Cerebellar cortex (tissue), 1 donor: ENCODE results near the gene MMS19.

Experiments
- DNase-seq: peaks from one replicate; pipeline ENCODE4 v3.0.0-alpha.2; 2015; ENCODE audit warnings: low spot score

MMS19 gene

GRCh38 chr10:97465982-97466381 is 32.2 kb downstream of the MMS19 start:
- no peak for DNase-seq

DNA sequence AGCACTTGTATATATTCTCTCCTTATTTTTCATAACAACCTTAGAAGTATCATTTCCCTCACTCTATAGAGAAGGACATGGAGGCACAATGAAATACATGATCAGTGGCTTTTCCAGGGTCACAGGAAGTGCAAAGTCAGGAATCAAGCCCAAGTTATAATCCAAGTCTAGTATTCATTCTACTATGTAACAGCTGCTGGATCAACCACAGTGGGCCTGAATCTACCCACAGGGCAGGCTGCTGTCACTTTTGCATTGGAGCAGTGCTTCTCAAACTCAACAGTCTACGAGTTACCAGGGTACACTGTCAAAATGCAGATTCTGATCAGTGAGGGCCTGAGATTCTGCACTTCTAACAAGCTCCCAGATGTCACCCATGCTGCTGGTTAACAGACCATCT is 34.0 kb downstream of the MMS19 start:
- DNase-seq, result no peak

GRCh38 chr10:97463363-97464132 is 34.7 kb downstream of the MMS19 start:
- peak; percentile 78 for DNase-seq

DNA sequence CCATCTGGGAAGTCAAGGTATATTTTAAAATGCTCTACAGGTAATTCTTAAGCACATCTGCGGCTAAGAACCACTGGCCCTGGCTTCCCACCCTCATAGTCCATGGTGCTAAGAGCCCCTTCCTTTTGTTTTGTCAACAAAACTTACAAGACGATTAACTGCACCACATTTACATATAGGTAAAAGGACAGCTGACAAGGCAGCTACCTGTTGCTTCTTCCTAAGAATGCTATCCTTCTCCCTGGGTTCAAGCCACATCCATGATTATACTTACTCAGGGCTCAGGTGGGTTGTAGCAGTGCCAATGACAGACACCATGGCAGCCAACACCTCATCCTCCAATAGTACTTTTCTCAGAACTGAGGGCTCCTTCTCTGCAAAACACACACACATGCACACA is 35.9 kb downstream of the MMS19 start:
- DNase-seq, result no peak

GRCh38 chr10:97459933-97460332 is 38.3 kb downstream of the MMS19 start:
- DNase-seq, result no peak

- no peak for DNase-seq
These were observed 39.1 kb downstream of the MMS19 start for GRCh38 chr10:97459111-97459510.

DNA sequence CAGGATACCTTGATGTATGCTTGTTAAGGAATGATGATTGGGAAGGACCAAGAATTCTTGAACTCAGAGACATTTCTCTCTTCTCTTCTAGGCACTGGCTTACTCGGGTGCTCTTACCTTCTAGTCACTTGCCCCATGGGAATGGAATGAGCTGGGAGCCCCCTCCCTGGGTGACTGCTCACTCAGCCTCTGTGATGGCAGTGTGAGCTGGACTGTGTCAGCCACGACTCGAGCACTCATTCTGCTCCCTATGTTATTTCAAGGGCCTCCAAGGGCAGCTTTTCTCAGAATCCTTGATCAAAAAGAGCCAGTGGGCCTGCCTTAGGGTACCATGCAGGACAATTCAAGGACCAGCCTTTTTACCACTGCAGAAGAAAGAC is 41.5 kb downstream of the MMS19 start:
- DNase-seq, result no peak

GRCh38 chr10:97456034-97456685 is 42.1 kb downstream of the MMS19 start:
- no peak for DNase-seq

- DNase-seq, result no peak
These were observed 43.7 kb downstream of the MMS19 start for GRCh38 chr10:97454330-97455036.

DNA sequence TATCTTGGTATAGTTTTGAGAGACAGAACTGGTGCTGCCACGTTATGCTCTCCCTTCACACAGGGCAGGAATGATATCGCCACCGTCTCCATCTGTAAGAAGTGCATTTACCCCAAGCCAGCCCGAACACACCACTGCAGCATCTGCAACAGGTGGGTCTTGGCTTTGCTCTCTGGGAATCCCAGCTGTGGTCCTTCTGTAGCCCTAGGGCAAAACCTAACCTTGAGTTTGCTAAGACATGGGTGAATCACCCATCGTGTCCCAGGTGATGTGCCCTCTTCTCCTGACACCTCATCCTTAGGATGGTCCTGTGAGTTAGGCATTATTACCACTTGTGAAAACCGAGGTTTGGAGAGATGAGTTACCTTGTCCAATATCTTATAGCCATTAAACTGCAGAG is 45.9 kb downstream of the MMS19 start:
- no peak for DNase-seq

- DNase-seq, result no peak
These were observed 46.6 kb downstream of the MMS19 start for GRCh38 chr10:97451605-97452004.

GRCh38 chr10:97450828-97451227 is 47.4 kb downstream of the MMS19 start:
- no peak for DNase-seq

DNA sequence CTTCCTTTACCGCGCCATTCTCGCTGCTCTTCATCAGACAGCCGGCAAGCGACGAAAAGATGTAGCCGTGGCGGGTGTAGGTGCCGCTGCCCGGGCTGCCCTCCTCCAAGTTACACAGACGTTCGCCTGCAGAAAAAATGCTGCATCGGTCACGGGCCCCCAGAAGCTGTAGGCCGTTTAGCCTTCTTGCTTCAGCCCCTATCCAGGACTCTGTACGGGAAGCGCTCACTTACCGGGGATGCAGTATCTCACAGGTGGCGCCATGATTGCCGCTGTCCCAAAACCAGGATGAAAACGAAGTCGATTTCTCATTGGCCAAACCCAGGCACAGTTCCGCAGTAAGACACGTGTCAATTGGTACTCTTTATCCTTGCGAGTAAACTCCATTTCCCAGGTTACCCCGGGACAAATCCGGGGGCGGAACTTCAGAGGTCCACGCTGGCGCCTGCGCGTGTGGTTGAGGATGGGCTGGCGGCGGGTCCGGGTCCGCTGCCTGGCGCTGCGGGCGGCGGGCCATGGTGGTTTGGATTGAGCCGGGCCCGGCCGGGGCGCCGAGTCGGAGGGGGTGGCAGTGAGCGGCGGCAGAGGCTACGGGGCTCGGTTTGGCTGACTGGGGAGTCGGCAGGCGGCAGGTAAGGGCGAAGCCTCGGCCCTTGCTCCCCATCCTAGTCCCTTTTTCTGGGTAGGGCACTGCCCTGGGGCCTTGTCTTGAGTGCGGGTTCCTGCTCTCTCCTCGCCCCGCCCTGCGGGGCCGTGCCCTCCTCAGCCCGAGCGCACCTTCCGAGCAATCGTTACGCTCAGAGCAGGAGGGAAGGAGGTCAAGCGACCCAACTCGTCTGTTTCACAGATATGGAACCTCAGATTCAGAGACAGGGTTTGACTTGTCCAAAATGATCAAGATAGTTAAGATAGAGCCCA is 52.2 kb downstream of the MMS19 start, which contains the start of the genes EXOSC1 and ZDHHC16:
TSS of gene EXOSC1 (minus strand) at position 285 of the 918 bp plus-strand sequence. CDS start at position 264, 21 bp downstream.
TSS of gene ZDHHC16 (plus strand) at position 454 of the 918 bp plus-strand sequence. CDS start 5,501 bp downstream, outside the sequence.
- DNase-seq, result peak; percentile 98

DNA sequence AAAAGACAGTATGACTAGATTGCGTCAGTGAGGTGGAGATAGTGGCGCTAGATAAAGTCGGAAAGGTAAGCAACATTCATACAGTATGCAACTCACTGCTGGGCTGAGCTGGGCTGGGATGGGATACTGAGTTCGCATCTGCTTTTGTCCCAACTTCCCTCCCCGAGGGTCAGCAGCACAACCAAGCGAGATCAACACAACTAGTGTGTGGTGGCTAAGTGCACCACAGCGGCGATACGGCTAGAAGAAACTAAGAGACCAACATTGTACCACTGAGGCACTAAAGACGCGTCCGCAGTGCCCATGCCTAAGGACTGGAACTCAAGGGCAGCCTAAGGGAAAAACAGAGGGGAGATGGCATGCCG is 52.9 kb downstream of the MMS19 start:
- no peak for DNase-seq

DNA sequence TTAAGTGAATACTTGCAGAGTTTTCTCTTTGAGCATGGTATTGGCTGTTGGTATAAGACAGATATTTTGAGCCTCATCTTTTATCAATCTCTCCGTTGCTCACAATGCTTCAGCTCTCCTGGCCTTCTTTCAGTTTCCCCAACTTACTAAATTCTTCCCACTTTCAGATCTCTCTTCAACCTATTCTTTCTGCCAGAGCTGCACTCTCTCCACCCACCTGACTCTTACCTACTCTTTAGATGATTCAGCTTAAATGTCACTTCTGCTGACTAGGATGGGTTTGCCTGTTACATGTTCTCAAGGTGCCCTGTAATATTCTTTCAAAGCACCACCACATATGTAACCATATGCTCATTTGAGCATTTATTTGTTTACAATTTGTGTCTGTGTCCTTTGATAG is 54.0 kb downstream of the MMS19 start:
- no peak for DNase-seq

DNA sequence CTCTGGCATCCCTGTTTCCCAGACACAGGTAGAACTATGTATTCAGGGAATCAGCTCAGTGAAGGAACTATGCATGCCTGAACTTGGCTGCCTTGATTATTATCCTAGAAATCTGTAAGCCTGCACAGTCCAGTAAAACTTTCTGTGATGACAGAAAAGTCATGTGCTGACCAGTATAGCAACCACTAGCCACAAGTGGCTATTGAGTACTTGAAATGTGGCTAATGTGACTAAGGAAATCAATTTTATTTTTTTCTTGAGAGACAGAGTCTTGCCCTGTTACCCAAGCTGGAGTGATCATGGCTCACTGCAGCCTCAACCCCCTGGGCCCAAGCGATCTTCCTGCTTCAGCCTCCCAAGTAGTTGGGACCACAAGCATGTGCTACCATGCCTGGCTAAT is 55.9 kb downstream of the MMS19 start:
- DNase-seq, result no peak

- DNase-seq, result no peak
These were observed 63.0 kb downstream of the MMS19 start for GRCh38 chr10:97435211-97435610.

- no peak for DNase-seq
These were observed 63.7 kb downstream of the MMS19 start for GRCh38 chr10:97434557-97434956.

DNA sequence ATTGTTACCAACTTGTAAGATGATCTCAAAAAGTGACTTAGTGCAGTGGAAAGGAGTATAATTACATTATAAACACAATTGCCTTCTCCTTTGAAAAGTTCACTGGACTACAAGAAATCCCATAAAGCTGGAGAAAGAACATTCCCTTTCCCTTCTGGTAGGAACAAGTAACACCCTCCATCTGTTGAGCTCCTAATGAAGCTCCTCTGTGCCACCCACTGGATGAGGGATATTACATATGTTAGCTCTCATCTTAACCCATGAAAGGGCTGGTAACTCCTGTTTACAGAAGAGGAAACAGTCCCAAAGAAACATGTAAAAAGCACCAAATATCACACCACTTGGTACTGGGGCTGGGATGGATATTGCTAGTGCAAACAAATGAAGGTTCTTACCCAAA is 64.2 kb downstream of the MMS19 start:
- no peak for DNase-seq

DNA sequence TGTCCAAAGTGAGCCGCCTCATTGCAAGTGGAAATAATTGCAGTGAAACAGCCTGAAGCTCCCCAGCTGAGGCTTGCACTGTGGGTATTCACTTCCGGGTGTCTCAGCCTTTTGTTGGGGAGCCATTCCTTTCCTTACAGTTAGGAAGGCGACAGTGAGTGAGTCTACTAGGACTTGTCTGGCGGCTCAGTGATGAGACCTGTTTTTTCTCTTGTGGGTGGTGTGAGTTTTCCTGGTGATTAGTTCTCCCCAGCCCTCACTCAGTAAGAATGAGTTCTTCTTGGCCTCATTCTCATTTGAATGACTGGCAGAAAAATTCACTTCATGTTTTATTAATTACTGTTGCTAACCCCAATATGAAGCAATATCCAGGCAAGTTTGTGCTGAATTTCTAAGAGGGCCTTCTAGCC is 69.6 kb downstream of the MMS19 start:
- DNase-seq, result no peak

GRCh38 chr10:97427571-97428179 is 70.5 kb downstream of the MMS19 start:
- DNase-seq, result no peak
